Gastroesophageal sphincter (tissue), 4 donors: Measurements from ENCODE around the gene FOXD3. TPM values are rescaled to one million over a fixed set of nuclear protein-coding genes. Genes with fewer than 3 reads are reported as not detected.

Experiments used
- ATAC-seq: fragments of 150-250 bp; one replicate; pipeline ENCODE4 v1.9.1; 2016; ENCODE audit warnings: mild to moderate bottlenecking, moderate library complexity
- H3K27ac ChIP-seq, 4 donors: fragments of 200-600 bp; sonication (generic) in 3 of 4; 1 replicate in 3 of 4; 2 replicates in 1 of 4; pipeline ENCODE4 v1.5.1; 2016 to 2019
- H3K27me3 ChIP-seq: fragments of 200-600 bp; sonication (generic); one replicate; pipeline ENCODE4 v1.5.1; 2019
- H3K36me3 ChIP-seq, 2 donors: fragments of 200-600 bp; sonication (generic); one replicate each; pipeline ENCODE4 v1.5.1; 2019; ENCODE audit warnings: control low read depth in 1 of 2
- H3K4me1 ChIP-seq, 3 donors: fragments of 200-600 bp; sonication (generic); 1 replicate in 2 of 3; 2 replicates in 1 of 3; pipeline ENCODE4 v1.5.1; 2016 to 2019; ENCODE audit warnings: control low read depth in 2 of 3
- H3K4me3 ChIP-seq, 2 donors: fragments of 200-600 bp; sonication (generic); one replicate each; pipeline ENCODE4 v1.5.1; 2019; ENCODE audit warnings: mild to moderate bottlenecking in 1 of 2, moderate library complexity in 1 of 2
- H3K9me3 ChIP-seq, 3 donors: fragments of 200-600 bp; sonication (generic); one replicate each; pipeline ENCODE4 v1.5.1; 2017 to 2019; ENCODE audit warnings: control low read depth in 2 of 3
- EP300 ChIP-seq: sonication (generic); formaldehyde crosslinking; IDR thresholded peaks from one replicate; pipeline ENCODE4 v1.6.1; 2017; ENCODE audit warnings: antibody characterized with exemption, mild to moderate bottlenecking
- POLR2A ChIP-seq, 2 donors: fragments of 450-650 bp; IDR thresholded peaks; one replicate each; pipeline ENCODE4 v1.6.1; 2017; ENCODE audit warnings: antibody characterized with exemption in 2 of 2, mild to moderate bottlenecking in 2 of 2, moderate library complexity in 1 of 2
- POLR2AphosphoS5 ChIP-seq: sonication (generic); formaldehyde crosslinking; IDR thresholded peaks from one replicate; pipeline ENCODE4 v1.6.1; 2017; ENCODE audit warnings: antibody characterized with exemption
- WGBS, 2 donors: methylation state at CpG; one replicate each; pipeline ENCODE4 v1.1.5; 2018; ENCODE audit warnings: low coverage in 1 of 2; 5-methylcytosine and 5-hydroxymethylcytosine counted together
- total RNA-seq, 4 donors: library from RNA; depleted of rRNA; stranded (reverse); fragments of >200 nt; gene quantifications; one replicate each; pipeline ENCODE4 v1.1.0, GENCODE V29; 2016
- TF ChIP-seq, protein P1 (sequence below), 4 experiments: fragments of 200-600 bp in 2 of 4; fragments of 450-650 bp in 2 of 4; sonication (generic) in 1 of 4; IDR thresholded peaks; one replicate each; pipeline ENCODE4 v1.5.1; 2017 to 2019; ENCODE audit warnings: antibody characterized with exemption in 4 of 4, mild to moderate bottlenecking in 2 of 4, moderate library complexity in 2 of 4

Gene FOXD3
- total RNA-seq, 4 donors from 2014 or later, result 2.2 to 4.7 (median 2.5) TPM

DNA sequence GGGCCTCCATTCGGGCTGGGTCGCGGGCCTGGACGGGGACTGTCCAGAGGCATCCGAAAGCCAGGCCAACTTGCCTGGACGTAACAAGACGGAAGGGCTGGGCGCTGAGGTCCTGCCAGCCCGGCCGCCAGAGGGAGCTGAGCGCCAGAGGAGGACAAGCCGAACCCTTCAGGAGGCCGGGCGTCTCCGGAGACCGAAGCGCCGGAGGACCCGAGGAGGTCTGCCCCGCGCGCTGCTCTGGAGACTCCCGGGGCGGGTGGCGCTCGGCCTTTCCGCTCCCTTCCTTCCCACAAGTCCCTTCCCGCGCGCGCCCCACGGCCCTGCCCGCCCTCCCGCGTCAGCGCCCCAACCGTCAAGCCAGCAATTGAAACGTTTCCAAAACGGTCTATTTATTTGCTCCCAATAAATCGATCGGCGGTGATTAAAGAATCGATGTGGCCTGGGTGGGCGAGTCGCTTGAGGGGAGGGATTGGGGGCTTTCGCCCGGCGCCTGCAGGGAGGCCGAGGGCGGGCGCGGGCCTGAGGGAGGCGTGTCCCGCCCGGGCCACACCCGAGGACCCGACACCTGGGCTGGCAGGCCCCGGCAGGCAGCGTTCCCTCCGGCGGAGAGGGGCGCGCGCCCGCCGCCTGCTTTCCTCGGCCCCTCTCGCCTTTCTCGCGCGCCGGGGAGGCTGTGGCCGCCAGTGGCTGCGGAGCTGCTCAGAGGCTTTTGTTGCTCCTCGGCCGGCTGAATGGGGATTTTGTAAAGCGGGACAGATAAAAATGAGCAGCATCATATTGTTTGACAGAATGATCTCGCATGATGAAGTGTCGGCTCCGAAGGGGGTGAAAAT is 5.2 kb upstream of the FOXD3 start:
- 0% methylated on average over 3 of the region's 80 CpGs; no CpG with 5 or more reads in 1 of the 2 donors for WGBS, 2 donors
- ATAC-seq, result peak; percentile 57
- Histone ChIP-seq H3K4me3 (peak overlapping the region; percentile 7 to 53), H3K27me3 (peaks cover 92% of the 10 kb centered on the region), H3K4me1 (peaks cover 0 to 47% (median 3%) of the 10 kb centered on the region in 3 donors), H3K27ac (peak overlapping the region in 3 of 4 donors; percentile 5 to 74 (median 66)), H3K36me3 (no peaks in the 10 kb centered on the region), H3K9me3 (peaks cover 0 to 13% (median 0%) of the 10 kb centered on the region in 3 donors)
- TF ChIP-seq POLR2AphosphoS5, result no peak
- peak in 1 of 2 donors; percentile 19 for TF ChIP-seq POLR2A (IDR thresholded peaks at IDR 0.05)
- TF ChIP-seq, protein P1, sequence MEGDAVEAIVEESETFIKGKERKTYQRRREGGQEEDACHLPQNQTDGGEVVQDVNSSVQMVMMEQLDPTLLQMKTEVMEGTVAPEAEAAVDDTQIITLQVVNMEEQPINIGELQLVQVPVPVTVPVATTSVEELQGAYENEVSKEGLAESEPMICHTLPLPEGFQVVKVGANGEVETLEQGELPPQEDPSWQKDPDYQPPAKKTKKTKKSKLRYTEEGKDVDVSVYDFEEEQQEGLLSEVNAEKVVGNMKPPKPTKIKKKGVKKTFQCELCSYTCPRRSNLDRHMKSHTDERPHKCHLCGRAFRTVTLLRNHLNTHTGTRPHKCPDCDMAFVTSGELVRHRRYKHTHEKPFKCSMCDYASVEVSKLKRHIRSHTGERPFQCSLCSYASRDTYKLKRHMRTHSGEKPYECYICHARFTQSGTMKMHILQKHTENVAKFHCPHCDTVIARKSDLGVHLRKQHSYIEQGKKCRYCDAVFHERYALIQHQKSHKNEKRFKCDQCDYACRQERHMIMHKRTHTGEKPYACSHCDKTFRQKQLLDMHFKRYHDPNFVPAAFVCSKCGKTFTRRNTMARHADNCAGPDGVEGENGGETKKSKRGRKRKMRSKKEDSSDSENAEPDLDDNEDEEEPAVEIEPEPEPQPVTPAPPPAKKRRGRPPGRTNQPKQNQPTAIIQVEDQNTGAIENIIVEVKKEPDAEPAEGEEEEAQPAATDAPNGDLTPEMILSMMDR (IDR thresholded peaks at IDR 0.05), result peak in 3 of 4 experiments; percentile 37 to 69 (median 38)
- no peak for TF ChIP-seq EP300

DNA sequence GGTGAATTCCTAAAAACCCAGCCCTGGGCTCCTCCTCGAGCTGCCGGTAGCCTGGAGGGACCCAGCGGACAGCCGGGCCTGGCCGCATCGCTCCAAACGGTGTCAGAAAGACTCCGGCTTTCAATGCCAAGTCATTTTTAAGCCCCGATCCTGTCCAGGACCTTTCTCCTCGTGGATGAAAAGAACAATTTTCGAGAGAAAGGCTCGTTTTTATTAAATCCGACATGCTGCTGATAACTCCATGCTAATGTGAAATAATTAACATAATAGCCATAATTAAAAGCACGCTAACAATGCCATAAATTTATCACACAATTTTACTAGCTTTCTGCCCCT is 4.6 kb upstream of the FOXD3 start:
- Histone ChIP-seq H3K36me3 (no peaks in the 10 kb centered on the region), H3K27ac (peak overlapping the region in 3 of 4 donors; percentile 5 to 74 (median 66)), H3K4me1 (peaks cover 0 to 53% (median 7%) of the 10 kb centered on the region in 3 donors), H3K4me3 (peak overlapping the region in 1 of 2 donors; percentile 53), H3K27me3 (peaks cover 98% of the 10 kb centered on the region), H3K9me3 (peaks cover 0 to 13% (median 0%) of the 10 kb centered on the region in 3 donors)
- TF ChIP-seq, protein P1 (IDR thresholded peaks at IDR 0.05), result no peak
- TF ChIP-seq POLR2AphosphoS5 (no peak), EP300 (no peak), POLR2A (IDR thresholded peaks at IDR 0.05) (no peak)
- 2 to 8% methylated on average over 6 to 7 of the region's 14 CpGs for WGBS, 2 donors
- no peak for ATAC-seq

DNA sequence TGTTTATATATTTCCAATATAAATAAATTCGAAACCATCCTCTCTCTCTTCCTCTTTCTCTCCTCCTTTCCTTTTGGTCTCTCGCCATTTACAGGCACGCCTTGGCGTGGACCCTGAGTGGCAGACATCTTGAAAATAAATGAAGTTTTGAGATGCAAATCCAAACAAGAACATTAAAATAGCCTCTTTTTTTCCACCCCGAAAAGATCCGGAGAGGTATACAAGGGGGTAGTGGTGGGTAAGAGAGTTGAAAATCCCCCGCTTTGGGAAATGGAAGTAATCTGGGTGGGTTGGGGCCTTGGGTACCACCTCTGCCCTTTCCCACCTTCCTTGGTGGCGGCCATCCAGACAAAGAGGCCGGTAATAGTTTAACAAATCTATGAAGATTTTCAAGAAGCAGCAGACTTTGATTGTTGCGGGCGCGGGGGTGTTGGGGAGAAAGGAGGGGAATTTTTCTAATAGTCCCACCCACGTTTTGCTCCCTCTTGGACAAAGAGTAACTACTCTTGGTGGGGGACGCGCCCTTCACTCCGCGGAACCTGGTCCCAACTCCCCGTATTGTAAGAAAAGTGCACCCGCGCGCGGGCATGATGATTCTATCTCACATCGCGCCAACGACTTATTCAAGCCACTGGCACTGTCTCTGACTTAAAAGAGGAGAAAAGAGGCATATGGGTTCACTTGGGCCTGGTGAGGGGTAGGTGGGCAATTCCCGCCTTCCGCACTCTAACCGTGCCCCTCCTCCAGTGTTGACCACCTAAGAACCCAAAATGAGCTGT is 4.0 kb upstream of the FOXD3 start:
- H3K4me1 ChIP-seq, result peaks cover 0 to 59% (median 9%) of the 10 kb centered on the region in 3 donors

DNA sequence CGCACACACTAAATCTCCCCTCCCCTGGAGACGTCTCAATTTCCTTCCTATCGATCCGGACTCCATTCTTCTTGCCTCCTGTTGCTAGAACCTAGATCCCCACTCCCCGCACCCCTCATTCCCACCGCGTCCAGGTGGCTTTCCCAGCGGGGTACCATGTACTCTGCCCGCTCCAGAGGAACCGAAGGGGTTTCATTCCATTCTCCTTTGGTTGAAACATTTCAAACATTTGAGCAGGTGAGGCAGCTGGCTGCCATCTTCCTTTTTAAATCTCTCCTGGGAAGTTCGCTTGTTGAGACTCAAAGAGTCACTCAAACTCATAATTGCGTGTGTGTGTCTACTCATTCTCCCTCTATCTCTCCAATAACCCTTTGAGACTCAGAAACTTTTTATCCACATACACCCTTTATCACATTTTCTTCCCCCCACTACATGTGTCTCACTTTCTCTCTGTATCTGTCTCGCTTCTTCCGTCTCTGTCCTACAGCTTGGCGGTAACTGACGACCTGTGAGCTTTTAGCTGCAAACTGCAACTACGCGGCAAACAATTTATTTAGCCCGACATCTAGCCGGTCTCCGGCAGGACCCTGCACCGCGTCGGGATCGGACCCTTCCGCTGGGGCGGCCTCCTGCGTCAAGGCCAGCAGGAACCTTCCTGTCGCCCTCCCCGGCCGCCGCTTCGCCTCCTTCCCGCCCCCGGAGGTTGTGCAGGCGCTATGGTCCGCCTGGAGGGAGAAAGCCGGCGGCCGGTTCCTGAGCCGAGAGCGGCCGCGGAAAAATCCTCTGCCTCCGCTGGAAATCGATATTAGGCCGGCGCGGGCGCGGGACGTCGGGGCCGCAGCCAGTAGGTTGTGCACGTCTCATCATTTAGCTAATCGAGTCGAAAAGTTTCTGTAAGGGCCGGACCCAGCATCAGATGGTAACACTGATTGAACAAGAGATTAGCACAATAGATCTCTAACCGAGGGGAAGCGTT is 3.0 kb upstream of the FOXD3 start:
- Histone ChIP-seq H3K4me1 (peaks cover 0 to 68% (median 14%) of the 10 kb centered on the region in 3 donors), H3K27ac (peak overlapping the region in 1 of 4 donors; percentile 57), H3K27me3 (peaks cover 100% of the 10 kb centered on the region), H3K9me3 (peaks cover 0 to 13% (median 0%) of the 10 kb centered on the region in 3 donors), H3K4me3 (peak overlapping the region in 1 of 2 donors; percentile 61), H3K36me3 (no peaks in the 10 kb centered on the region)
- 17 to 19% methylated on average over 17 to 27 of the region's 60 CpGs for WGBS, 2 donors
- no peak for ATAC-seq
- TF ChIP-seq, protein P1 (IDR thresholded peaks at IDR 0.05), result no peak
- no peak for TF ChIP-seq POLR2A (IDR thresholded peaks at IDR 0.05)
- TF ChIP-seq EP300, result no peak
- no peak for TF ChIP-seq POLR2AphosphoS5

More for the DNA sequence above, 4.0 kb upstream of the FOXD3 start:
- Histone ChIP-seq H3K27ac (peak overlapping the region in 2 of 4 donors; percentile 66 to 74), H3K9me3 (peaks cover 0 to 13% (median 0%) of the 10 kb centered on the region in 3 donors), H3K4me3 (no peak overlapping the region), H3K27me3 (peaks cover 99% of the 10 kb centered on the region), H3K36me3 (no peaks in the 10 kb centered on the region)
- WGBS, 2 donors, result 22 to 27% methylated on average over 9 to 20 of the region's 28 CpGs
- TF ChIP-seq POLR2AphosphoS5 (no peak), POLR2A (IDR thresholded peaks at IDR 0.05) (no peak), EP300 (no peak)
- TF ChIP-seq, protein P1 (IDR thresholded peaks at IDR 0.05), result no peak
- no peak for ATAC-seq
